ENCODE data around the gene PLEKHA6.
A peak's percentile ranks its signal among the peaks of the same experiment; 100 is the strongest.

The PLEKHA6 gene

GRCh38 chr1:204306076-204306475 lies 53.7 kb downstream of the PLEKHA6 start:
- peak overlapping the region; percentile 62; the same call in 1 of the 2 replicates for H3K4me3 ChIP-seq (ENCODE audit: low read length)
- no peaks in the 10 kb centered on the region for H3K9me3 ChIP-seq (ENCODE audit: insufficient read depth, low read depth, low read length)
- no peaks in the 10 kb centered on the region for H3K36me3 ChIP-seq (ENCODE audit: insufficient read depth, low read depth, low read length)
- H3K27me3 ChIP-seq (ENCODE audit: insufficient read depth, low read length) = peaks cover 11% of the 10 kb centered on the region; the same call in 1 of the 2 replicates
- H3K4me1 ChIP-seq (ENCODE audit: insufficient read depth, low read length) = peaks cover 65% of the 10 kb centered on the region
- no peak overlapping the region for H3K9ac ChIP-seq (ENCODE audit: low read depth, low read length)
- H3K27ac ChIP-seq (ENCODE audit: low read length) = no peak overlapping the region

GRCh38 chr1:204304067-204304466 lies 55.7 kb downstream of the PLEKHA6 start:
- Histone ChIP-seq H3K27ac (ENCODE audit: low read length) (no peak overlapping the region), H3K4me3 (ENCODE audit: low read length) (no peak overlapping the region), H3K9me3 (ENCODE audit: insufficient read depth, low read depth, low read length) (no peaks in the 10 kb centered on the region), H3K27me3 (ENCODE audit: insufficient read depth, low read length) (peaks cover 11% of the 10 kb centered on the region; the same call in 1 of the 2 replicates), H3K9ac (ENCODE audit: low read depth, low read length) (peak overlapping the region; percentile 34; the same call in 1 of the 2 replicates), H3K4me1 (ENCODE audit: insufficient read depth, low read length) (peaks cover 56% of the 10 kb centered on the region), H3K36me3 (ENCODE audit: insufficient read depth, low read depth, low read length) (no peaks in the 10 kb centered on the region)

- peaks cover 51% of the 10 kb centered on the region for H3K4me1 ChIP-seq (ENCODE audit: insufficient read depth, low read length)
- H3K9me3 ChIP-seq (ENCODE audit: insufficient read depth, low read depth, low read length) = no peaks in the 10 kb centered on the region
- no peak overlapping the region for H3K27ac ChIP-seq (ENCODE audit: low read length)
- H3K4me3 ChIP-seq (ENCODE audit: low read length) = no peak overlapping the region
- no peak overlapping the region for H3K9ac ChIP-seq (ENCODE audit: low read depth, low read length)
- H3K36me3 ChIP-seq (ENCODE audit: insufficient read depth, low read depth, low read length) = no peaks in the 10 kb centered on the region
- peaks cover 11% of the 10 kb centered on the region; the same call in 1 of the 2 replicates for H3K27me3 ChIP-seq (ENCODE audit: insufficient read depth, low read length)
Measured at GRCh38 chr1:204302769-204303168, 57.0 kb downstream of the PLEKHA6 start.

GRCh38 chr1:204301171-204301957 lies 58.4 kb downstream of the PLEKHA6 start:
- Histone ChIP-seq H3K27ac (ENCODE audit: low read length) (no peak overlapping the region), H3K27me3 (ENCODE audit: insufficient read depth, low read length) (0 out of 2 replicates have a peak, but pooled peaks cover under 1% of the 10 kb centered on the region), H3K36me3 (ENCODE audit: insufficient read depth, low read depth, low read length) (no peaks in the 10 kb centered on the region), H3K9me3 (ENCODE audit: insufficient read depth, low read depth, low read length) (no peaks in the 10 kb centered on the region), H3K4me1 (ENCODE audit: insufficient read depth, low read length) (peaks cover 43% of the 10 kb centered on the region), H3K9ac (ENCODE audit: low read depth, low read length) (no peak overlapping the region), H3K4me3 (ENCODE audit: low read length) (no peak overlapping the region)

- no peak overlapping the region for H3K9ac ChIP-seq (ENCODE audit: low read depth, low read length)
- H3K27ac ChIP-seq (ENCODE audit: low read length) = no peak overlapping the region
- no peak overlapping the region for H3K4me3 ChIP-seq (ENCODE audit: low read length)
- H3K4me1 ChIP-seq (ENCODE audit: insufficient read depth, low read length) = peaks cover 28% of the 10 kb centered on the region
- H3K36me3 ChIP-seq (ENCODE audit: insufficient read depth, low read depth, low read length) = no peaks in the 10 kb centered on the region
- no peaks in the 10 kb centered on the region for H3K9me3 ChIP-seq (ENCODE audit: insufficient read depth, low read depth, low read length)
- no peaks in the 10 kb centered on the region for H3K27me3 ChIP-seq (ENCODE audit: insufficient read depth, low read length)
Measured at GRCh38 chr1:204299814-204300365, 59.8 kb downstream of the PLEKHA6 start.

- no peaks in the 10 kb centered on the region for H3K36me3 ChIP-seq (ENCODE audit: insufficient read depth, low read depth, low read length)
- H3K9me3 ChIP-seq (ENCODE audit: insufficient read depth, low read depth, low read length) = no peaks in the 10 kb centered on the region
- H3K27ac ChIP-seq (ENCODE audit: low read length) = no peak overlapping the region
- H3K27me3 ChIP-seq (ENCODE audit: insufficient read depth, low read length) = no peaks in the 10 kb centered on the region
- no peak overlapping the region for H3K4me3 ChIP-seq (ENCODE audit: low read length)
- H3K9ac ChIP-seq (ENCODE audit: low read depth, low read length) = no peak overlapping the region
- peaks cover 5% of the 10 kb centered on the region for H3K4me1 ChIP-seq (ENCODE audit: insufficient read depth, low read length)
Measured at GRCh38 chr1:204296431-204296988, 63.2 kb downstream of the PLEKHA6 start.

- H3K9ac ChIP-seq (ENCODE audit: low read depth, low read length) = no peak overlapping the region
- peaks cover 5% of the 10 kb centered on the region for H3K4me1 ChIP-seq (ENCODE audit: insufficient read depth, low read length)
- no peak overlapping the region for H3K4me3 ChIP-seq (ENCODE audit: low read length)
- H3K36me3 ChIP-seq (ENCODE audit: insufficient read depth, low read depth, low read length) = no peaks in the 10 kb centered on the region
- H3K9me3 ChIP-seq (ENCODE audit: insufficient read depth, low read depth, low read length) = no peaks in the 10 kb centered on the region
- no peaks in the 10 kb centered on the region for H3K27me3 ChIP-seq (ENCODE audit: insufficient read depth, low read length)
- no peak overlapping the region for H3K27ac ChIP-seq (ENCODE audit: low read length)
Measured at GRCh38 chr1:204295671-204296070, 64.1 kb downstream of the PLEKHA6 start.

GRCh38 chr1:204294357-204294756 lies 65.4 kb downstream of the PLEKHA6 start:
- no peak overlapping the region for H3K27ac ChIP-seq (ENCODE audit: low read length)
- H3K9ac ChIP-seq (ENCODE audit: low read depth, low read length) = no peak overlapping the region
- no peaks in the 10 kb centered on the region for H3K9me3 ChIP-seq (ENCODE audit: insufficient read depth, low read depth, low read length)
- H3K36me3 ChIP-seq (ENCODE audit: insufficient read depth, low read depth, low read length) = no peaks in the 10 kb centered on the region
- H3K27me3 ChIP-seq (ENCODE audit: insufficient read depth, low read length) = no peaks in the 10 kb centered on the region
- peaks cover 5% of the 10 kb centered on the region for H3K4me1 ChIP-seq (ENCODE audit: insufficient read depth, low read length)
- H3K4me3 ChIP-seq (ENCODE audit: low read length) = no peak overlapping the region

GRCh38 chr1:204293605-204294337 lies 66.0 kb downstream of the PLEKHA6 start:
- Histone ChIP-seq H3K9ac (ENCODE audit: low read depth, low read length) (no peak overlapping the region), H3K27ac (ENCODE audit: low read length) (no peak overlapping the region), H3K9me3 (ENCODE audit: insufficient read depth, low read depth, low read length) (no peaks in the 10 kb centered on the region), H3K4me3 (ENCODE audit: low read length) (no peak overlapping the region), H3K36me3 (ENCODE audit: insufficient read depth, low read depth, low read length) (no peaks in the 10 kb centered on the region), H3K27me3 (ENCODE audit: insufficient read depth, low read length) (no peaks in the 10 kb centered on the region), H3K4me1 (ENCODE audit: insufficient read depth, low read length) (peaks cover 9% of the 10 kb centered on the region)

GRCh38 chr1:204292740-204293139 lies 67.0 kb downstream of the PLEKHA6 start:
- Histone ChIP-seq H3K27me3 (ENCODE audit: insufficient read depth, low read length) (no peaks in the 10 kb centered on the region), H3K9me3 (ENCODE audit: insufficient read depth, low read depth, low read length) (no peaks in the 10 kb centered on the region), H3K4me3 (ENCODE audit: low read length) (no peak overlapping the region), H3K4me1 (ENCODE audit: insufficient read depth, low read length) (peaks cover 17% of the 10 kb centered on the region), H3K36me3 (ENCODE audit: insufficient read depth, low read depth, low read length) (no peaks in the 10 kb centered on the region), H3K9ac (ENCODE audit: low read depth, low read length) (no peak overlapping the region), H3K27ac (ENCODE audit: low read length) (no peak overlapping the region)

GRCh38 chr1:204289280-204289679 lies 70.4 kb downstream of the PLEKHA6 start:
- no peak overlapping the region for H3K4me3 ChIP-seq (ENCODE audit: low read length)
- no peaks in the 10 kb centered on the region for H3K36me3 ChIP-seq (ENCODE audit: insufficient read depth, low read depth, low read length)
- H3K27me3 ChIP-seq (ENCODE audit: insufficient read depth, low read length) = no peaks in the 10 kb centered on the region
- no peaks in the 10 kb centered on the region for H3K9me3 ChIP-seq (ENCODE audit: insufficient read depth, low read depth, low read length)
- H3K27ac ChIP-seq (ENCODE audit: low read length) = no peak overlapping the region
- H3K9ac ChIP-seq (ENCODE audit: low read depth, low read length) = no peak overlapping the region
- peaks cover 22% of the 10 kb centered on the region; the same call in 1 of the 2 replicates for H3K4me1 ChIP-seq (ENCODE audit: insufficient read depth, low read length)
